Thymus (tissue), 14 donors: ENCODE results near the gene MESD. TPM values are rescaled to one million over a fixed set of nuclear protein-coding genes. Genes with fewer than 3 reads are reported as not detected.
A peak's percentile ranks its signal among the peaks of the same experiment; 100 is the strongest.

ENCODE experiments used
- DNase-seq, 9 donors: peaks; one replicate each; pipeline ENCODE4 v3.0.0-alpha.2; 2013; ENCODE audit warnings: low spot score in 9 of 9, low read depth in 6 of 9, missing footprints in 1 of 9
- H3K27ac ChIP-seq, 2 donors: one replicate each; pipeline ENCODE4 v1.5.1; 2013; ENCODE audit warnings: control low read depth in 1 of 2, low read depth in 1 of 2, low read length in 1 of 2, mild to moderate bottlenecking in 1 of 2, moderate library complexity in 1 of 2
- H3K27me3 ChIP-seq, 2 donors: one replicate each; pipeline ENCODE4 v1.5.1; 2013; ENCODE audit warnings: low read length in 1 of 2; ENCODE audit not compliant: control insufficient read depth in 2 of 2, insufficient read depth in 1 of 2
- H3K36me3 ChIP-seq, 2 donors: one replicate each; pipeline ENCODE4 v1.5.1; 2013; ENCODE audit warnings: low read length in 1 of 2, mild to moderate bottlenecking in 1 of 2, moderate library complexity in 1 of 2; ENCODE audit not compliant: control insufficient read depth in 2 of 2, insufficient read depth in 2 of 2
- H3K4me1 ChIP-seq, 2 donors: one replicate each; pipeline ENCODE4 v1.5.1; 2013; ENCODE audit warnings: low read length in 2 of 2; ENCODE audit not compliant: control insufficient read depth in 2 of 2, insufficient read depth in 2 of 2
- H3K4me3 ChIP-seq, 2 donors: one replicate each; pipeline ENCODE4 v1.5.1; 2013; ENCODE audit warnings: low read length in 2 of 2, control low read depth in 1 of 2, mild to moderate bottlenecking in 1 of 2
- H3K9me3 ChIP-seq, 2 donors: one replicate each; pipeline ENCODE4 v1.5.1; 2013; ENCODE audit warnings: low read length in 1 of 2, mild to moderate bottlenecking in 1 of 2; ENCODE audit not compliant: control insufficient read depth in 2 of 2, insufficient read depth in 1 of 2
- WGBS: extraction: QIAGEN DNeasy Blood & Tissue Kit; methylation state at CpG from one replicate; pipeline ENCODE4 v1.1.7; 2013; 5-methylcytosine and 5-hydroxymethylcytosine counted together
- long read RNA-seq, 10 donors: transcript quantifications; one replicate each; lab custom pipeline, GENCODE V29; 2026
- polyA plus RNA-seq: library from polyadenylated mRNA; stranded (reverse); fragments of 200-250 nt; gene quantifications from one replicate; pipeline ENCODE4 v1.2.3, GENCODE V29; 2013
- total RNA-seq: library from RNA; stranded (reverse); fragments of 120-200 nt; gene quantifications from one replicate; pipeline ENCODE4 v1.2.4, GENCODE V29; 2013
- donor health status: healthy.

MESD gene
- total RNA-seq (24.5 TPM), polyA plus RNA-seq (20.5 TPM)
- long read RNA-seq, donor 1, full-length matches to known transcripts = 6 of 6 reads
- long read RNA-seq, donor 1, partial matches to known transcripts = 0 of 6 reads
- long read RNA-seq, donor 1, other reads (novel, unspliced or antisense) = 0 of 6 reads
- long read RNA-seq, donor 2 = 0 reads
- long read RNA-seq, donor 3, full-length matches to known transcripts = 31 of 36 reads
- long read RNA-seq, donor 3, partial matches to known transcripts = 5 of 36 reads
- long read RNA-seq, donor 3, other reads (novel, unspliced or antisense) = 0 of 36 reads
- long read RNA-seq, donor 4, full-length matches to known transcripts = 21 of 21 reads
- long read RNA-seq, donor 4, partial matches to known transcripts = 0 of 21 reads
- long read RNA-seq, donor 4, other reads (novel, unspliced or antisense) = 0 of 21 reads
- long read RNA-seq, donor 5, full-length matches to known transcripts = 37 of 52 reads
- long read RNA-seq, donor 5, partial matches to known transcripts = 15 of 52 reads
- long read RNA-seq, donor 5, other reads (novel, unspliced or antisense) = 0 of 52 reads
- long read RNA-seq, donor 6, full-length matches to known transcripts = 25 of 25 reads
- long read RNA-seq, donor 6, partial matches to known transcripts = 0 of 25 reads
- long read RNA-seq, donor 6, other reads (novel, unspliced or antisense) = 0 of 25 reads
- long read RNA-seq, donor 7, full-length matches to known transcripts = 22 of 22 reads
- long read RNA-seq, donor 7, partial matches to known transcripts = 0 of 22 reads
- long read RNA-seq, donor 7, other reads (novel, unspliced or antisense) = 0 of 22 reads
- long read RNA-seq, donor 8, full-length matches to known transcripts = 17 of 17 reads
- long read RNA-seq, donor 8, partial matches to known transcripts = 0 of 17 reads
- long read RNA-seq, donor 8, other reads (novel, unspliced or antisense) = 0 of 17 reads
- long read RNA-seq, donor 9, full-length matches to known transcripts = 19 of 25 reads
- long read RNA-seq, donor 9, partial matches to known transcripts = 6 of 25 reads
- long read RNA-seq, donor 9, other reads (novel, unspliced or antisense) = 0 of 25 reads
- long read RNA-seq, donor 10, full-length matches to known transcripts = 25 of 25 reads
- long read RNA-seq, donor 10, partial matches to known transcripts = 0 of 25 reads
- long read RNA-seq, donor 10, other reads (novel, unspliced or antisense) = 0 of 25 reads

GRCh38 chr15:80989518-80990478 lies at the start of gene MESD:
MESD (minus strand) TSS chr15:80989819; CDS start chr15:80989791, 28 bp downstream.
- DNase-seq = peak; percentile 81 to 96 (median 92)
- H3K36me3 ChIP-seq = no peaks in the 10 kb centered on the region
- H3K4me1 ChIP-seq = peaks cover 26 to 33% of the 10 kb centered on the region in 2 donors
- H3K9me3 ChIP-seq = no peaks in the 10 kb centered on the region
- H3K27ac ChIP-seq = peak within 1 kb of the TSS; percentile 81 to 96
- H3K27me3 ChIP-seq = no peaks in the 10 kb centered on the region
- WGBS = 1% methylated on average over 63 of the region's 63 CpGs
- H3K4me3 ChIP-seq = peak within 1 kb of the TSS; percentile 77 to 90

GRCh38 chr15:81038975-81039607 lies 49.5 kb upstream of the MESD start:
- Histone ChIP-seq H3K4me1 (no peaks in the 10 kb centered on the region), H3K36me3 (no peaks in the 10 kb centered on the region), H3K9me3 (no peaks in the 10 kb centered on the region), H3K27me3 (no peaks in the 10 kb centered on the region), H3K27ac (no peak overlapping the region), H3K4me3 (no peak overlapping the region)
- DNase-seq = no peak
- WGBS = 47% methylated on average over 4 of the region's 4 CpGs

GRCh38 chr15:81037952-81038743 lies 48.5 kb upstream of the MESD start:
- no peaks in the 10 kb centered on the region for H3K36me3 ChIP-seq
- H3K4me3 ChIP-seq = no peak overlapping the region
- no peak overlapping the region for H3K27ac ChIP-seq
- H3K4me1 ChIP-seq = no peaks in the 10 kb centered on the region
- no peaks in the 10 kb centered on the region for H3K27me3 ChIP-seq
- DNase-seq = no peak
- WGBS = 98% methylated on average over 14 of the region's 14 CpGs
- no peaks in the 10 kb centered on the region for H3K9me3 ChIP-seq

- H3K9me3 ChIP-seq = no peaks in the 10 kb centered on the region
- no peak overlapping the region for H3K27ac ChIP-seq
- H3K4me3 ChIP-seq = no peak overlapping the region
- no peaks in the 10 kb centered on the region for H3K36me3 ChIP-seq
- 48% methylated on average over 2 of the region's 2 CpGs for WGBS
- no peaks in the 10 kb centered on the region for H3K27me3 ChIP-seq
- no peak for DNase-seq
- H3K4me1 ChIP-seq = no peaks in the 10 kb centered on the region
These were observed 43.9 kb upstream of the MESD start for GRCh38 chr15:81033508-81033907.

GRCh38 chr15:81032818-81033217 lies 43.2 kb upstream of the MESD start:
- H3K27me3 ChIP-seq = no peaks in the 10 kb centered on the region
- H3K9me3 ChIP-seq = no peaks in the 10 kb centered on the region
- 76% methylated on average over 1 of the region's 1 CpG for WGBS
- no peak overlapping the region for H3K27ac ChIP-seq
- no peak overlapping the region for H3K4me3 ChIP-seq
- H3K4me1 ChIP-seq = no peaks in the 10 kb centered on the region
- no peak for DNase-seq
- H3K36me3 ChIP-seq = no peaks in the 10 kb centered on the region

- no peak overlapping the region for H3K27ac ChIP-seq
- H3K36me3 ChIP-seq = no peaks in the 10 kb centered on the region
- WGBS = 99% methylated on average over 4 of the region's 4 CpGs
These were observed 42.7 kb upstream of the MESD start for GRCh38 chr15:81032355-81032754.

GRCh38 chr15:81031203-81031602 lies 41.6 kb upstream of the MESD start:
- 98% methylated on average over 4 of the region's 4 CpGs for WGBS
- H3K4me1 ChIP-seq = no peaks in the 10 kb centered on the region
- no peak overlapping the region for H3K27ac ChIP-seq
- no peaks in the 10 kb centered on the region for H3K27me3 ChIP-seq
- no peak for DNase-seq
- H3K4me3 ChIP-seq = no peak overlapping the region
- H3K36me3 ChIP-seq = no peaks in the 10 kb centered on the region
- H3K9me3 ChIP-seq = no peaks in the 10 kb centered on the region

More at GRCh38 chr15:81032355-81032754, 42.7 kb upstream of the MESD start:
- no peak for DNase-seq
- H3K9me3 ChIP-seq = no peaks in the 10 kb centered on the region
- H3K4me3 ChIP-seq = no peak overlapping the region
- no peaks in the 10 kb centered on the region for H3K4me1 ChIP-seq
- no peaks in the 10 kb centered on the region for H3K27me3 ChIP-seq
